SK-N-SH (cell line): Measurements from ENCODE around the gene MFAP3. TPM values are rescaled to one million over a fixed set of nuclear protein-coding genes. Genes with fewer than 3 reads are reported as not detected.

ENCODE experiments used
- CTCF ChIA-PET: fragments of 300-600, 350-600 bp; formaldehyde crosslinking; extraction: SDS; loops from one replicate; lab custom pipeline; 2021; lab: Yijun Ruan, JAX
- POLR2A ChIA-PET: fragments of 350-600 bp; sonication (Branson Sonifier 250); formaldehyde crosslinking; extraction: SDS; loops from one replicate; lab custom pipeline; 2020; ENCODE audit warnings: antibody characterized with exemption, inconsistent platforms; lab: Yijun Ruan, JAX
- DNase-seq: peaks from one replicate; pipeline ENCODE4 v3.0.0; 2012
- H2AFZ ChIP-seq: fragments of 200-600 bp; sonication (generic); 2 replicates; pipeline ENCODE4 v1.8.1; 2016; ENCODE audit warnings: antibody characterized with exemption, mild to moderate bottlenecking, low read depth
- H3F3A ChIP-seq: fragments of 200-600 bp; sonication (generic); replicated peaks from 2 replicates; pipeline ENCODE3; 2016; ENCODE audit warnings: antibody characterized with exemption, mild to moderate bottlenecking; ENCODE audit not compliant: insufficient read depth
- H3K27ac ChIP-seq, 2 experiments: fragments of 200-500 bp in 1 of 2; fragments of 200-600 bp in 1 of 2; sonication (Bioruptor generic) in 1 of 2; sonication (generic), shearing (Covaris generic) in 1 of 2; 2 replicates each; pipeline versions ENCODE4 v1.5.1 to v1.6.1; 2014 to 2016; ENCODE audit warnings: low read depth in 2 of 2, inconsistent platforms in 1 of 2, low read length in 1 of 2, mild to moderate bottlenecking in 1 of 2, mixed read lengths in 1 of 2
- H3K27me3 ChIP-seq: fragments of 200-600 bp; sonication (generic), shearing (Covaris generic); 2 replicates; pipeline ENCODE4 v1.6.1; 2016; ENCODE audit warnings: mixed run types; ENCODE audit not compliant: insufficient read depth
- H3K36me3 ChIP-seq, 2 experiments: fragments of 200-500 bp in 1 of 2; fragments of 200-600 bp in 1 of 2; sonication (Bioruptor generic) in 1 of 2; sonication (generic) in 1 of 2; replicated peaks in 1 of 2; 2 replicates each; pipeline versions ENCODE3 to v1.5.1; 2014 to 2016; ENCODE audit warnings: low read length in 1 of 2, mild to moderate bottlenecking in 1 of 2; ENCODE audit not compliant: insufficient read depth in 2 of 2, control insufficient read depth in 1 of 2
- H3K4me1 ChIP-seq, 2 experiments: fragments of 200-500 bp in 1 of 2; fragments of 200-600 bp in 1 of 2; sonication (Bioruptor generic) in 1 of 2; sonication (generic), shearing (Covaris generic) in 1 of 2; 2 replicates each; pipeline versions ENCODE4 v1.5.1 to v1.6.1; 2014 to 2016; ENCODE audit warnings: low read depth in 1 of 2, low read length in 1 of 2, mixed run types in 1 of 2; ENCODE audit not compliant: insufficient read depth in 2 of 2, control insufficient read depth in 1 of 2
- H3K4me2 ChIP-seq: fragments of 200-600 bp; sonication (generic), shearing (Covaris generic); 2 replicates; pipeline ENCODE4 v1.6.1; 2017; ENCODE audit warnings: mixed run types
- H3K4me3 ChIP-seq, 2 experiments: fragments of 200-500 bp in 1 of 2; fragments of 200-600 bp in 1 of 2; sonication (Bioruptor generic) in 1 of 2; sonication (generic), shearing (Covaris generic) in 1 of 2; 2 replicates each; pipeline versions ENCODE4 v1.5.1 to v1.8.1; 2014 to 2016; ENCODE audit warnings: low read depth in 2 of 2, inconsistent platforms in 1 of 2, low read length in 1 of 2, mild to moderate bottlenecking in 1 of 2, mixed read lengths in 1 of 2, moderate library complexity in 1 of 2
- H3K79me2 ChIP-seq: fragments of 200-600 bp; sonication (generic); 2 replicates; pipeline ENCODE4 v1.8.1; 2017; ENCODE audit warnings: mild to moderate bottlenecking; ENCODE audit not compliant: insufficient read depth
- H3K9ac ChIP-seq: fragments of 200-600 bp; sonication (generic); 2 replicates; pipeline ENCODE4 v1.6.1; 2017; ENCODE audit warnings: mixed run types
- H3K9me2 ChIP-seq: fragments of 200-600 bp; sonication (generic); 2 replicates; pipeline ENCODE4 v1.6.1; 2017; ENCODE audit warnings: mixed run types
- H3K9me3 ChIP-seq: fragments of 200-600 bp; sonication (generic); 2 replicates; pipeline ENCODE4 v1.6.1; 2017; ENCODE audit warnings: mixed run types, mild to moderate bottlenecking, moderate library complexity
- H4K20me1 ChIP-seq: fragments of 200-600 bp; sonication (generic); 2 replicates; pipeline ENCODE4 v1.6.1; 2017; ENCODE audit warnings: mild to moderate bottlenecking, mixed run types; ENCODE audit not compliant: insufficient read depth
- FOXJ3 ChIP-seq: sonication (generic); formaldehyde crosslinking; IDR thresholded peaks from 2 replicates; pipeline ENCODE4 v1.5.1; 2020; ENCODE audit warnings: mild to moderate bottlenecking, missing genetic modification reagents
- GABPA ChIP-seq: IDR thresholded peaks from 2 replicates; pipeline ENCODE4 v1.4.0; 2012; ENCODE audit warnings: low read depth, mild to moderate bottlenecking
- NRF1 ChIP-seq: IDR thresholded peaks from 2 replicates; pipeline ENCODE4 v1.6.1; 2012; ENCODE audit warnings: low read depth, mild to moderate bottlenecking, low read length
- PBX3 ChIP-seq: IDR thresholded peaks from 2 replicates; pipeline ENCODE4; 2012
- REST ChIP-seq: IDR thresholded peaks from 2 replicates; pipeline ENCODE4 v1.6.1; 2012; ENCODE audit warnings: mild to moderate bottlenecking, low read depth, low read length, moderate library complexity
- SMC3 ChIP-seq: IDR thresholded peaks from 2 replicates; pipeline ENCODE4 v1.6.1; 2012; ENCODE audit warnings: low read depth, low read length, improper control_type of control experiment
- USF1 ChIP-seq: IDR thresholded peaks from 2 replicates; pipeline ENCODE4 v1.4.0; 2012; ENCODE audit warnings: low read depth, borderline replicate concordance
- WGBS: methylation state at CpG from one replicate; pipeline ENCODE4 v1.1.6; 2017; ENCODE audit warnings: low lambda C conversion rate; 5-methylcytosine and 5-hydroxymethylcytosine counted together
- polyA plus RNA-seq, 3 experiments: library from polyadenylated mRNA; depleted of rRNA; stranded (reverse); fragments of >200 nt; gene quantifications; 2 replicates each; pipeline ENCODE4 v1.2.3, GENCODE V29; 2012

MFAP3 gene
- polyA plus RNA-seq, 1 of the 3 experiments (the other 2 are of a cell fraction), result 16.0 TPM

GRCh38 chr5:154046486-154046885, 7.7 kb downstream of the MFAP3 start:
- no peak for TF ChIP-seq REST
- TF ChIP-seq SMC3, result no peak
- no peak for TF ChIP-seq NRF1
- ChIA-PET POLR2A (no interaction called here), CTCF (interaction anchor here (0.9 to 1.1 kb wide), 3 partner anchors 9 to 359 kb away, joined by 3 to 4 read pairs (median 3); no protein-coding TSS in a partner anchor)
- Histone ChIP-seq H3K36me3 (peaks cover 28 to 73% of the 10 kb centered on the region in 2 experiments), H3K27me3 (no peaks in the 10 kb centered on the region), H3K9ac (no peak overlapping the region), H3K4me2 (no peak overlapping the region), H2AFZ (no peak overlapping the region), H3K9me2 (no peaks in the 10 kb centered on the region), H3K4me3 (no peak overlapping the region), H3K27ac (no peak overlapping the region), H3K4me1 (no peaks in the 10 kb centered on the region; a peak in 2 of 4 replicates), H3F3A (no peaks in the 10 kb centered on the region), H3K79me2 (peaks cover 67% of the 10 kb centered on the region), H4K20me1 (peaks cover 12% of the 10 kb centered on the region), H3K9me3 (no peaks in the 10 kb centered on the region)
- DNase-seq, result no peak
- 87% methylated on average over 7 of the region's 7 CpGs for WGBS

- peaks cover 59% of the 10 kb centered on the region for H3K79me2 ChIP-seq
- 95% methylated on average over 3 of the region's 3 CpGs for WGBS
These were observed 8.6 kb downstream of the MFAP3 start for GRCh38 chr5:154047324-154047723.

More at GRCh38 chr5:154047324-154047723, 8.6 kb downstream of the MFAP3 start:
- Histone ChIP-seq H4K20me1 (peaks cover 12% of the 10 kb centered on the region), H3K27me3 (no peaks in the 10 kb centered on the region), H3K36me3 (peaks cover 28 to 73% of the 10 kb centered on the region in 2 experiments), H2AFZ (no peak overlapping the region), H3K9me2 (no peaks in the 10 kb centered on the region), H3K9me3 (no peaks in the 10 kb centered on the region), H3K9ac (no peak overlapping the region), H3K4me3 (no peak overlapping the region), H3K4me2 (no peak overlapping the region), H3F3A (no peaks in the 10 kb centered on the region), H3K27ac (no peak overlapping the region), H3K4me1 (no peaks in the 10 kb centered on the region; a peak in 1 of 4 replicates)
- no peak for TF ChIP-seq PBX3
- no peak for TF ChIP-seq USF1
- no peak for TF ChIP-seq FOXJ3
- TF ChIP-seq GABPA, result no peak
- CTCF ChIA-PET, result interaction anchor here (0.7 to 1.1 kb wide), 2 partner anchors 73 to 334 kb away, joined by 3 read pairs; no protein-coding TSS in a partner anchor
- no peak for DNase-seq
- POLR2A ChIA-PET, result no interaction called here
